Small intestine (tissue), 7 donors: Measurements from ENCODE around the gene KRTAP12-3. TPM values are rescaled to one million over a fixed set of nuclear protein-coding genes. Genes with fewer than 3 reads are reported as not detected.
A peak's percentile ranks its signal among the peaks of the same experiment; 100 is the strongest.

Experiments
- DNase-seq, 2 donors: peaks; one replicate each; pipeline versions ENCODE4 v3.0.0 to v3.0.0-alpha.2; 2013
- FAIRE-seq: peaks from 2 replicates; lab custom pipeline; 2012; peaks lifted over from hg19 to GRCh38; lab: Jason Lieb, UNC
- H3K27ac ChIP-seq, 3 donors: one replicate each; pipeline ENCODE4 v1.5.1; 2013; ENCODE audit warnings: low read length in 2 of 3, mild to moderate bottlenecking in 2 of 3, control low read depth in 1 of 3, inconsistent platforms in 1 of 3, low read depth in 1 of 3, moderate library complexity in 1 of 3
- H3K27me3 ChIP-seq, 3 donors: one replicate each; pipeline ENCODE4 v1.6.1; 2013; ENCODE audit warnings: low read length in 3 of 3, inconsistent platforms in 1 of 3; ENCODE audit not compliant: control insufficient read depth in 3 of 3, insufficient read depth in 3 of 3
- H3K36me3 ChIP-seq, 3 donors: one replicate each; pipeline ENCODE4 v1.6.1; 2013; ENCODE audit warnings: low read length in 3 of 3, inconsistent platforms in 1 of 3, low read depth in 1 of 3, mild to moderate bottlenecking in 1 of 3, moderate library complexity in 1 of 3; ENCODE audit not compliant: control insufficient read depth in 3 of 3, insufficient read depth in 2 of 3
- H3K4me1 ChIP-seq, 3 donors: one replicate each; pipeline ENCODE4 v1.6.1; 2013; ENCODE audit warnings: low read length in 2 of 3, inconsistent platforms in 1 of 3, low read depth in 1 of 3, mild to moderate bottlenecking in 1 of 3, moderate library complexity in 1 of 3; ENCODE audit not compliant: control insufficient read depth in 3 of 3, insufficient read depth in 2 of 3
- H3K4me3 ChIP-seq, 3 donors: one replicate each; pipeline ENCODE4 v1.5.1; 2013; ENCODE audit warnings: low read length in 3 of 3, control low read depth in 1 of 3, inconsistent platforms in 1 of 3, low read depth in 1 of 3, mild to moderate bottlenecking in 1 of 3, moderate library complexity in 1 of 3
- H3K9me3 ChIP-seq, 2 donors: one replicate each; pipeline ENCODE4 v1.6.1; 2013; ENCODE audit warnings: low read depth in 1 of 2, low read length in 1 of 2; ENCODE audit not compliant: control insufficient read depth in 2 of 2, insufficient read depth in 1 of 2
- WGBS, 3 donors: extraction: QIAGEN DNeasy Blood & Tissue Kit; methylation state at CpG; one replicate each; pipeline ENCODE4 v1.1.7; 2013; 5-methylcytosine and 5-hydroxymethylcytosine counted together
- polyA plus RNA-seq, 4 donors: library from polyadenylated mRNA; stranded (reverse) in 3 of 4; unstranded in 1 of 4; fragments of 200-250 nt in 3 of 4; fragments of 120-200 nt in 1 of 4; gene quantifications; one replicate each; pipeline versions ENCODE4 v1.2.1 to v1.2.3, GENCODE V29; 2013
- donor health status: healthy with polysubstance abuse.
- donor health status: control.
- donor health status: control.
- donor health status: Bipolar disorder and iron deficiency.
- donor health status: healthy.

Gene KRTAP12-3
- polyA plus RNA-seq, 4 donors, result not detected

DNA sequence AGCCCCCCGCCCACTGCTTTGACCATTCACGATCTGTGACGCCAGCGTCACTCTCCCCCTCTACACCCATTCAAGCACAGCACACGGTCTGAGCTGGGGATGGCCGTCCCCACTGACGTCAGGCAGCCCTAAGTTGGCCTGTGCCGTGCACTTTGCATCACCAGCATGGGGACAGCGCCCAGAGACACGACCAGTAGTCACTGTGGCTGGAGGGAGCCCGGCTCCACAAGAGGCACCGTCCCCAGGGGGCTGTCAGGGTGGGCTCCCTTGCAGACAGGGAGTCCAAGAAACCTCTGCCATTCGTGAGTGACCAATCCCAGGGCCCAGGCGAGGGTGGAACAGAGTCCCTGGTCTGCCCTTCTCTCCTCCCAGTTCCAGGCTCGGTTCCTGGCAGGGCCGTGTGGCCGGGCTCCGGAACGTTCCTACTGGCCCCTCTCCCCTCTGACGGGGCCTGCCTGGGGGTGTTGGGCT is 43.5 kb upstream of the KRTAP12-3 start:
- Histone ChIP-seq H3K9me3 (peaks cover 0 to 18% of the 10 kb centered on the region in 2 donors), H3K27ac (no peak overlapping the region), H3K36me3 (no peaks in the 10 kb centered on the region), H3K27me3 (peaks cover 0 to 2% (median 0%) of the 10 kb centered on the region in 3 donors), H3K4me1 (peaks cover 0 to 2% (median 0%) of the 10 kb centered on the region in 3 donors), H3K4me3 (no peak overlapping the region)
- DNase-seq (no peak), FAIRE-seq (no peak)
- 79 to 85% (median 79%) methylated on average over 20 of the region's 20 CpGs for WGBS, 3 donors

DNA sequence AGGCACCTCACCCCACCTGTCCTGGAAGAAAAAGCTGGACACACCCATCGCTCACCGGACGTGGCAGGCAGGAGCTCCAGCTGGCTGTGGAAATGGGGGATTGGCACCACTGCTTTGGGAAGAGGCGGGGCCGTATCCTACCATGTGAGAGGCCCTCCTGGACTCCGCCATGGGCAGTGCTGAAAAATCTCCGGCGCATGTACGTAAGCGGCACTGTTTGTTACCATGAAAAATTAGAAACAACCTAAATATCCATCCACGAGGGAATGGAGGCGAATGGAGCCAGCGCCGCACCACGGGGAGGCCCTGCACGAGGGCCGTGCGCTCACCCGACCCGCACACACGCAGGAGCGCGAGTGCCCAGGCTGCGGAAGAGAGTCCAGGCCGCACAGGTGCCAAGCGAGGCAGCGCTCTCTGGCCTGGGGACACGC is 42.8 kb upstream of the KRTAP12-3 start:
- H3K27ac ChIP-seq, result no peak overlapping the region
- FAIRE-seq, result no peak
- H3K9me3 ChIP-seq, result peaks cover 0 to 18% of the 10 kb centered on the region in 2 donors
- H3K4me1 ChIP-seq, result peaks cover 0 to 2% (median 0%) of the 10 kb centered on the region in 3 donors
- WGBS, 3 donors, result 83 to 87% (median 84%) methylated on average over 28 of the region's 28 CpGs
- no peak overlapping the region for H3K4me3 ChIP-seq
- peaks cover 0 to 2% (median 0%) of the 10 kb centered on the region in 3 donors for H3K27me3 ChIP-seq
- DNase-seq, result no peak
- H3K36me3 ChIP-seq, result no peaks in the 10 kb centered on the region

DNA sequence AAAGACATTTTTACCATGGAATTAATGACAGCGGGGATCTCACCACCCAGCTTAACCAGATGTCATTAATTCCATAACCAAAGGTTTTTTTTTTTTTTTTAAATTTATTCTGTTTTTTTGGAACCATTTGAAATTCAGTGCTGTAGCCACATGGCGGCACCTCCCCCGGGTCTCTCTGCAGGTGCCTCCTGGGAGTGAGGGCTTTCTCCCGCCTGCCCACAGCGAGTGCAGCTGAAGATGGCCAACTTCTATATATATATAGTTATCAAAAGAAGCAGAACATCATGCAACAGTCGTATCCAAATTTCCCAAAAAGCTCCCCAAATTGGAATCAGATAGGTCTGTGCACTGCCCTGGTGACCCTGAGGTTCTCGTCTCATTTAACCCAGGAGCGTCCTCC is 42.3 kb upstream of the KRTAP12-3 start:
- no peak overlapping the region for H3K4me3 ChIP-seq
- DNase-seq (no peak), FAIRE-seq (no peak)
- peaks cover 0 to 2% (median 0%) of the 10 kb centered on the region in 3 donors for H3K27me3 ChIP-seq
- H3K36me3 ChIP-seq, result no peaks in the 10 kb centered on the region
- peaks cover 0 to 2% (median 0%) of the 10 kb centered on the region in 3 donors for H3K4me1 ChIP-seq
- no peak overlapping the region for H3K27ac ChIP-seq
- H3K9me3 ChIP-seq, result peaks cover 0 to 13% of the 10 kb centered on the region in 2 donors
- WGBS, 3 donors, result 68 to 80% (median 79%) methylated on average over 8 of the region's 8 CpGs

DNA sequence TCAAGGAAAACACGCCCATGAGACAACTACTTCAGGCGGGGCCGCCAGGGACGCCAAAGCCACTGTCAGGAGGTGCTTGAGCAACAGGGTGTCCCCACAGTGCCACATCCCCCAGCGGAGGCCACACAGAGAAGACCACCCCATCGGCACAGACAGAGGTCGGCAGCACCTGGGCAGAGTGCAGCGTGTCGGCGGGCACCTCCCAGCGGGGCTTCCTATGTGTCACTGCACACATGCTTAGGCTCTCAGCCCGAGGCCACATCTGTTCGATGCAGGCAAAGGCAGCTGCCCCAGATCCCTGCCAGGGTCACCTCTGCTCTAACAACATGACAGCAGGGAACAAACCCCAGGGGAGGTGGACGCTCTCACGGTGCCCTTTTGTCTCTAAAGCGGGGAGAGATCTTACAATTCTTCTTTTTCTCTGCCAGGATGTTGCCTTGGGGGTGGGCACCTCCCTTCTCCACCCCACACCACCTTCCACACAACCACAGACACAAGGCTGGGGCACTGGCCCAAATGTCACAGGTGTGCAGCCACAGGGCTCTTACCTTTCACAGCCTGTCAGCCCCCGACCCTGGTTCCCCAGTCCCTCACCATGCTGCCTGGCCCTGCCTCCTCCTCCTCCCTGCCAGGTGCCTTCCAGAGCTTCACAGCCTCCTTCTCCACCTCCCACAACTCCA is 41.7 kb upstream of the KRTAP12-3 start:
- no peak for DNase-seq
- Histone ChIP-seq H3K9me3 (peaks cover 0 to 9% of the 10 kb centered on the region in 2 donors), H3K4me3 (no peak overlapping the region), H3K27ac (no peak overlapping the region), H3K36me3 (no peaks in the 10 kb centered on the region), H3K4me1 (peaks cover 0 to 2% (median 0%) of the 10 kb centered on the region in 3 donors), H3K27me3 (peaks cover 0 to 2% (median 0%) of the 10 kb centered on the region in 3 donors)
- WGBS, 3 donors, result 74 to 82% (median 79%) methylated on average over 17 of the region's 17 CpGs
- FAIRE-seq, result no peak

DNA sequence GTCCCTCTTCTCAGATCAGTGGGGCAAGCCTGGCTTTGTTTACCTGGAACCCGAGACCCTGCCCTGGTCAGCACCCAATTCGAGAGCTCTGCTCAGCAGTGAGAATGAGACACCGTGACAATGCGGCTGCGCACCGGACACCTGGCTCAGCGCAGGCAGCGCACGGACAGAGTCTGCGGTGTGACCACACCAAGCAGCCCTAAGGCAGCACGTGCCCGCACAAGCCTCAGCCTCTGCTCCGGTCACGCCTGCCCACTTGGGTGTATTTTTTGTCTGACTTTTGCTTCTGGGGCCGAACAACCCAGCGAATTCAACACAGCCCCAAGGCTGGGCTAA is 41.2 kb upstream of the KRTAP12-3 start:
- peaks cover 0 to 2% (median 0%) of the 10 kb centered on the region in 3 donors for H3K4me1 ChIP-seq
- DNase-seq, result no peak
- 81 to 83% (median 82%) methylated on average over 16 of the region's 16 CpGs for WGBS, 3 donors
- H3K9me3 ChIP-seq, result peaks cover 0 to 4% of the 10 kb centered on the region in 2 donors
- H3K27me3 ChIP-seq, result peaks cover 0 to 2% (median 0%) of the 10 kb centered on the region in 3 donors
- H3K36me3 ChIP-seq, result no peaks in the 10 kb centered on the region
- no peak overlapping the region for H3K4me3 ChIP-seq
- FAIRE-seq, result no peak
- H3K27ac ChIP-seq, result no peak overlapping the region

DNA sequence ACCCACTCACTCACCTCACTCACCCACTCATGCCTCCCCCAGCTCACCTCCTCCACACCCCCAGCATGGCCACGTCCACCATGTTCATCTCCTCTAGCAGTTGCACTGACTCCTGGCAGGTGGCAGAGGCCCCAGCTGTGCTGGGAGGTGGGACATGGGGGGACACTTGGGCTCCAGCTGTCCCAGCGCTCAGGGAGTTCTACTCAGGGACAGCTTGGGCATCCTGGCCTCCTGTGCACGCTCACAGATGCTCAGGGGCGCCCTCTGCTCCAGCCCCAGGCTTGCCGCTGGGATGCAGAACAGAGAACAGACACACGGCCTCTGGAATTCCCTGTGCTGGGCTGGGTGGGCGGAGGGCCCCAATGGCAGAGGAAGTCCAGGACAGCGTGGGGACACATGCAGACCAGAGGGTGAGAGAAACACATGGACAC is 40.6 kb upstream of the KRTAP12-3 start:
- no peak for FAIRE-seq
- Histone ChIP-seq H3K4me1 (peaks cover 0 to 2% (median 0%) of the 10 kb centered on the region in 3 donors), H3K27ac (no peak overlapping the region), H3K4me3 (no peak overlapping the region), H3K27me3 (peaks cover 0 to 2% (median 0%) of the 10 kb centered on the region in 3 donors), H3K36me3 (no peaks in the 10 kb centered on the region), H3K9me3 (no peaks in the 10 kb centered on the region)
- DNase-seq, result no peak
- WGBS, 3 donors, result 57 to 65% (median 64%) methylated on average over 8 of the region's 8 CpGs

DNA sequence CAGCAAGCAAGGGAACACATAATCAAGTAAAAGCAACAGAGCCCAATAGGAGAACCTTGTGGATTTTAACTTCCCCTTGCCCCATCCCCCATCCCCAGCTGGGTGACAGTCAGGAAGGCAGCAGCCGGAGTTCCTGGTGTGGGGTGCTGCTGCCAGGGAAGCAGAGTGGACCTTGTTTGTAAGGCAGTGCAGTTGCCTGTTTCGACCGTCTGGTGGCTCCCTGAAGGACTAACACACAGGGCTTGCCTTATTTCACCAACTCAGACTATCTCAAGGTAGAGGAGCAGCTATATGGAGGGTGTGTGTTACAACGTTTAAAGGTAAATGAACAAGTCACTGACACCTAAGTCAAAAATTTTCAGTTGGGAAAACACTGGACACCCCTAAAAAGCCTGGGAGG is 39.2 kb upstream of the KRTAP12-3 start:
- no peaks in the 10 kb centered on the region for H3K36me3 ChIP-seq
- peak overlapping the region in 1 of 3 donors; percentile 77 for H3K27ac ChIP-seq
- FAIRE-seq, result no peak
- WGBS, 3 donors, result 21 to 30% (median 24%) methylated on average over 4 of the region's 4 CpGs
- no peak overlapping the region for H3K4me3 ChIP-seq
- H3K27me3 ChIP-seq, result peaks cover 0 to 2% (median 0%) of the 10 kb centered on the region in 3 donors
- peaks cover 0 to 5% of the 10 kb centered on the region in 2 donors for H3K9me3 ChIP-seq
- H3K4me1 ChIP-seq, result peaks cover 0 to 2% (median 0%) of the 10 kb centered on the region in 3 donors
- DNase-seq, result peak; percentile 6 to 48

DNA sequence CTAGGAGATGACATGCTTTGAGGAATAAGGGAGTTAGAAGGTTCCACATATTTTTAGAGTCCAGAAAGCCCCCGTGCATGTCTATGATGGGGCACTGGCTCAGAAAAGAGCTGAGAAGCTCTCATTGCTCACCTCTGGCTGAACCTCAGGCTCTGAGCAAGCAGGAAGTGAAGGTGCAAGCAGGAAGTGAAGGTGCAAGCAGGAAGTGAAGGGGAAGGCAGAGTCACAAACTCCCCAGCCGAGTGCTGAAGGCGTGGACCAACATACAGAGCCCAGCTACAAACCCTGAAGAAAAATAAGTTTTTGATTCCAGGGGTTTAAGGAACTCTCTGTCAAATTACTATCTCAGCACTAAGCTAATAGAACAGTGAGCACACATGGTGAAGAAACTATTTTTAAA is 38.8 kb upstream of the KRTAP12-3 start:
- peak in 1 of 2 donors; percentile 51 for DNase-seq
- Histone ChIP-seq H3K27me3 (peaks cover 0 to 2% (median 0%) of the 10 kb centered on the region in 3 donors), H3K36me3 (no peaks in the 10 kb centered on the region), H3K27ac (peak overlapping the region in 2 of 3 donors; percentile 45 to 77), H3K4me3 (no peak overlapping the region), H3K4me1 (peaks cover 0 to 2% (median 0%) of the 10 kb centered on the region in 3 donors), H3K9me3 (peaks cover 0 to 5% of the 10 kb centered on the region in 2 donors)
- no peak for FAIRE-seq
- WGBS, 3 donors, result 51 to 57% (median 56%) methylated on average over 3 of the region's 3 CpGs
